Measurements from ENCODE around the gene POLR1B. TPM values are rescaled to one million over a fixed set of nuclear protein-coding genes. Genes with fewer than 3 reads are reported as not detected.

The POLR1B gene
- total RNA-seq, 1 experiment from 2014 or later, result 74.0 TPM

DNA sequence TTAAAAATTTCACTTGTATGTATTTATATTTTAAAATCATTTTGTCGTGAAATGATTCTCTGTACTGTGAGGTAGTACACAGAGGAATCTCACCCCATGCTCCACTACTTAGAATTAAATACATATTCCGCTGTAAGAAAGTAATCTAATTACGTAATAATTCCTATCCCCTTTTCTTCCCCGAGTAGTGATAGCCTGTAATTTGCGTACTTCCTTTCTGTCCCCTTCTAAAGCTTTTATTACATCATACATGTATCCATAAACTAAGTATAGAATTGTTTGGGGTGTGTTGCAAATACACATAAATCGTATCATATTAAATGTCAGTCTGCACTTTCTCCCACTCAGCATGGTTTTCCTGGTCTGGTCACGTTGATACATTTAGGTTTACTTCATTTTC, 29.7 kb downstream of the POLR1B start:
- Mint-ChIP-seq H3K27ac (ENCODE audit: low read depth, unreplicated experiment) (no peak overlapping the region), H3K27me3 (ENCODE audit: insufficient read depth, unreplicated experiment) (no peaks in the 10 kb centered on the region), H3K9me3 (ENCODE audit: unreplicated experiment) (no peaks in the 10 kb centered on the region), H3K4me3 (ENCODE audit: unreplicated experiment) (no peak overlapping the region), H3K36me3 (ENCODE audit: insufficient read depth, unreplicated experiment) (peaks cover 100% of the 10 kb centered on the region), H3K4me1 (ENCODE audit: insufficient read depth, unreplicated experiment) (no peaks in the 10 kb centered on the region)
- ChIA-PET CTCF (interaction anchor here (1.0 kb wide), 1 partner anchor 92 kb away, joined by 3 read pairs; no protein-coding TSS in a partner anchor), POLR2A (interaction anchor here (1.3 kb wide), 1 partner anchor 29 kb away, joined by 4 read pairs; no protein-coding TSS in a partner anchor)
- BruUV-seq (replicated peaks), result no TSS peak
- intact Hi-C loops (cut with micrococcal nuclease), result no loop called here
- no peak for DNase-seq (ENCODE audit: unreplicated experiment)
- TF ChIP-seq, protein P1, sequence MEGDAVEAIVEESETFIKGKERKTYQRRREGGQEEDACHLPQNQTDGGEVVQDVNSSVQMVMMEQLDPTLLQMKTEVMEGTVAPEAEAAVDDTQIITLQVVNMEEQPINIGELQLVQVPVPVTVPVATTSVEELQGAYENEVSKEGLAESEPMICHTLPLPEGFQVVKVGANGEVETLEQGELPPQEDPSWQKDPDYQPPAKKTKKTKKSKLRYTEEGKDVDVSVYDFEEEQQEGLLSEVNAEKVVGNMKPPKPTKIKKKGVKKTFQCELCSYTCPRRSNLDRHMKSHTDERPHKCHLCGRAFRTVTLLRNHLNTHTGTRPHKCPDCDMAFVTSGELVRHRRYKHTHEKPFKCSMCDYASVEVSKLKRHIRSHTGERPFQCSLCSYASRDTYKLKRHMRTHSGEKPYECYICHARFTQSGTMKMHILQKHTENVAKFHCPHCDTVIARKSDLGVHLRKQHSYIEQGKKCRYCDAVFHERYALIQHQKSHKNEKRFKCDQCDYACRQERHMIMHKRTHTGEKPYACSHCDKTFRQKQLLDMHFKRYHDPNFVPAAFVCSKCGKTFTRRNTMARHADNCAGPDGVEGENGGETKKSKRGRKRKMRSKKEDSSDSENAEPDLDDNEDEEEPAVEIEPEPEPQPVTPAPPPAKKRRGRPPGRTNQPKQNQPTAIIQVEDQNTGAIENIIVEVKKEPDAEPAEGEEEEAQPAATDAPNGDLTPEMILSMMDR (IDR thresholded peaks at IDR 0.05; ENCODE audit: unreplicated experiment), result no peak

DNA sequence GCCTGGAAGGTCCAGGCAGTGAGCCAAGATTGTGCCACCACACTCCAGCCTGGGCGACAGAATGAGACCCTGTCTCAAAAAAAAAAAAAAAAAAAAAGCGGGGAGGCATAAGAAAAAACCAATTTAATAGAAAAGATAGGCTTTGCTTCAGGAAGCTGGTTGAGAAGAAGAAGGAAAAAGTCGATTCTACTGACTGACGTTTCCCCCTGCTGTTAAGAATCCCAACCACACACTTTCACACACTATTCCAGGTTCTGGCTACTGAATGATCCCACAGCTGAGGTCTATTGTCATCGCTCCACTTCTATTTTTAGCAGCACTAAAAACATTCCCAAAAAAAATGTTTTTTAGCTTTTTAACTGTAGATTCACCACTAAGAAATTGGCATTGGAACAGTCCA, 35.5 kb downstream of the POLR1B start:
- ChIA-PET POLR2A (interaction anchor here (1.1 to 1.5 kb wide), 2 partner anchors 34 to 623 kb away, joined by 4 to 6 read pairs; no protein-coding TSS in a partner anchor), CTCF (interaction anchor here (0.6 to 1.1 kb wide), 3 partner anchors 97 to 323 kb away, joined by 3 to 4 read pairs (median 4); no protein-coding TSS in a partner anchor)
- H3K4me3 Mint-ChIP-seq (ENCODE audit: unreplicated experiment), result no peak overlapping the region
- BruUV-seq (replicated peaks), result no TSS peak
- H3K27ac Mint-ChIP-seq (ENCODE audit: low read depth, unreplicated experiment), result no peak overlapping the region
- H3K9me3 Mint-ChIP-seq (ENCODE audit: unreplicated experiment), result no peaks in the 10 kb centered on the region
- H3K27me3 Mint-ChIP-seq (ENCODE audit: insufficient read depth, unreplicated experiment), result no peaks in the 10 kb centered on the region
- peaks cover 48% of the 10 kb centered on the region for H3K36me3 Mint-ChIP-seq (ENCODE audit: insufficient read depth, unreplicated experiment)
- H3K4me1 Mint-ChIP-seq (ENCODE audit: insufficient read depth, unreplicated experiment), result no peaks in the 10 kb centered on the region
- intact Hi-C loops (cut with micrococcal nuclease), result no loop called here
- TF ChIP-seq, protein P1 (IDR thresholded peaks at IDR 0.05; ENCODE audit: unreplicated experiment), result no peak
- no peak for DNase-seq (ENCODE audit: unreplicated experiment)

DNA sequence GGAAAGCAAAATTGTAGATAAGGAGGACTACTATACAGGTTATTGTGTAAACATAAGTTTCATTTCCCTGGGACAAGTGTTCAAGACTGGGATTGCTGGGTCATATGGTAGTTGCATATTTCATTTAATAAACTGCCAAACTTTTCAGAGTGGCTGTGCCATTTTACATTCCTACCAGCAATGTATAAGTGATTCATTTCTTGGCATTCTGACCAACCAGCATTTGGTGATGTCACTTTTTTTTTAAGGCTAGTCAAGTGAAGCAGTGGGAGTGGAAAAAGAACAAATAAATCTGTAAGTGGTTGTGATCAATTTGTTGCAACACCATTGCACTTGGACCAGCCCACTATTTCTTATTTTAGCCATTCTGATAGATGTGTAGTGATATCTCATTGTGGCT, 37.0 kb downstream of the POLR1B start:
- Mint-ChIP-seq H3K4me3 (ENCODE audit: unreplicated experiment) (no peak overlapping the region), H3K4me1 (ENCODE audit: insufficient read depth, unreplicated experiment) (peaks cover 7% of the 10 kb centered on the region), H3K36me3 (ENCODE audit: insufficient read depth, unreplicated experiment) (peaks cover 42% of the 10 kb centered on the region), H3K27ac (ENCODE audit: low read depth, unreplicated experiment) (peak overlapping the region; percentile 23), H3K9me3 (ENCODE audit: unreplicated experiment) (no peaks in the 10 kb centered on the region), H3K27me3 (ENCODE audit: insufficient read depth, unreplicated experiment) (no peaks in the 10 kb centered on the region)
- ChIA-PET CTCF (no interaction called here), POLR2A (interaction anchor here (1.5 kb wide), 1 partner anchor 35 kb away, joined by 6 read pairs; no protein-coding TSS in a partner anchor)
- peak; percentile 87 for DNase-seq (ENCODE audit: unreplicated experiment)
- intact Hi-C loops (cut with micrococcal nuclease), result no loop called here
- BruUV-seq (replicated peaks), result no TSS peak
- TF ChIP-seq, protein P1 (IDR thresholded peaks at IDR 0.05; ENCODE audit: unreplicated experiment), result no peak

DNA sequence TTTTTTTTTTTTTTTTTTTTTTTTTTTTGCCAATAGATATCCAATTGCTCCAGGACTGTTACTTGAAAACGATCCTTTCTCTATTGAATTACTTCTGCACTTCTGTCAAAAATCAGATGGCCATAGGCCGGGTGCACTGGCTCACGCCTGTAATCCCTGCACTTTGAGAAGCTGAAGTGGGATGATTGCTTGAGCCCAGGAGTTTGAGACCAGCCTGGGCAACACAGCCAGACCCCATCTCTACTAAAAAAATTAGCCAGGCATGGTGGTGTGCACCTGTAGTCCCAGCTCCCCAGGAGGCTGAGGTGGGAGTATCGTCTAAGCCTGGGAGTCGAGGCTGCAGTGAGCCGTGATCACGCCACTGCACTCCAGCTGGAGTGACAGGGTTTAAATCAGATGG, 37.8 kb downstream of the POLR1B start:
- CTCF ChIA-PET, result interaction anchor here (1.4 kb wide), 1 partner anchor 99 kb away, joined by 5 read pairs; no protein-coding TSS in a partner anchor

More for the DNA sequence above, 37.8 kb downstream of the POLR1B start:
- no peak overlapping the region for H3K27ac Mint-ChIP-seq (ENCODE audit: low read depth, unreplicated experiment)
- intact Hi-C loops (cut with micrococcal nuclease), result loop anchor here (5.0 kb wide), 2 partner anchors 323 to 523 kb away; partner anchors contain the start of genes TMEM87B and ZC3H8
- BruUV-seq (replicated peaks), result no TSS peak
- no peaks in the 10 kb centered on the region for H3K27me3 Mint-ChIP-seq (ENCODE audit: insufficient read depth, unreplicated experiment)
- no peaks in the 10 kb centered on the region for H3K9me3 Mint-ChIP-seq (ENCODE audit: unreplicated experiment)
- POLR2A ChIA-PET, result no interaction called here
- TF ChIP-seq, protein P1 (IDR thresholded peaks at IDR 0.05; ENCODE audit: unreplicated experiment), result no peak
- no peak for DNase-seq (ENCODE audit: unreplicated experiment)
- H3K4me1 Mint-ChIP-seq (ENCODE audit: insufficient read depth, unreplicated experiment), result peaks cover 11% of the 10 kb centered on the region
- no peak overlapping the region for H3K4me3 Mint-ChIP-seq (ENCODE audit: unreplicated experiment)
- peaks cover 38% of the 10 kb centered on the region for H3K36me3 Mint-ChIP-seq (ENCODE audit: insufficient read depth, unreplicated experiment)
